ENCODE data around the gene RAC3.

The RAC3 gene

GRCh38 chr17:82055965-82056728 is 24.7 kb downstream of the RAC3 start:
- DNase-seq (ENCODE audit: low read depth, low spot score): no peak

- no peak for DNase-seq (ENCODE audit: low read depth, low spot score)
These were observed 25.5 kb downstream of the RAC3 start for GRCh38 chr17:82056729-82057621.

- DNase-seq (ENCODE audit: low read depth, low spot score): no peak
These were observed 26.9 kb downstream of the RAC3 start for GRCh38 chr17:82058230-82058854.

- no peak for DNase-seq (ENCODE audit: low read depth, low spot score)
These were observed 27.4 kb downstream of the RAC3 start for GRCh38 chr17:82058855-82059249.

- DNase-seq (ENCODE audit: low read depth, low spot score): no peak
These were observed 28.0 kb downstream of the RAC3 start for GRCh38 chr17:82059272-82060000.

- DNase-seq (ENCODE audit: low read depth, low spot score): no peak
These were observed 28.5 kb downstream of the RAC3 start for GRCh38 chr17:82060001-82060380.

GRCh38 chr17:82060614-82061013 is 29.1 kb downstream of the RAC3 start:
- no peak for DNase-seq (ENCODE audit: low read depth, low spot score)

GRCh38 chr17:82061047-82061925 is 29.8 kb downstream of the RAC3 start:
- DNase-seq (ENCODE audit: low read depth, low spot score): no peak

- no peak for DNase-seq (ENCODE audit: low read depth, low spot score)
These were observed 30.9 kb downstream of the RAC3 start for GRCh38 chr17:82062076-82062983.

GRCh38 chr17:82062984-82063368 is 31.5 kb downstream of the RAC3 start:
- no peak for DNase-seq (ENCODE audit: low read depth, low spot score)

- DNase-seq (ENCODE audit: low read depth, low spot score): no peak
These were observed 32.2 kb downstream of the RAC3 start for GRCh38 chr17:82063424-82064415.

- no peak for DNase-seq (ENCODE audit: low read depth, low spot score)
These were observed 33.1 kb downstream of the RAC3 start for GRCh38 chr17:82064433-82065192.

GRCh38 chr17:82065193-82065637 is 33.7 kb downstream of the RAC3 start:
- DNase-seq (ENCODE audit: low read depth, low spot score): no peak

- no peak for DNase-seq (ENCODE audit: low read depth, low spot score)
These were observed 34.3 kb downstream of the RAC3 start, which contains the start of gene DUS1L for GRCh38 chr17:82065638-82066303. DUS1L (minus strand) TSS chr17:82065804; CDS start chr17:82065059, 745 bp downstream.

- no peak for DNase-seq (ENCODE audit: low read depth, low spot score)
These were observed 39.1 kb downstream of the RAC3 start for GRCh38 chr17:82070611-82071010.

- no peak for DNase-seq (ENCODE audit: low read depth, low spot score)
These were observed 41.3 kb downstream of the RAC3 start for GRCh38 chr17:82072827-82073226.

GRCh38 chr17:82073446-82073845 is 42.0 kb downstream of the RAC3 start:
- DNase-seq (ENCODE audit: low read depth, low spot score): no peak
